Natural killer cell treated with Interleukin-12 subunit alpha and Interleukin-12 subunit beta and Interleukin-15 and Interleukin-18, amount 100 ng/mL, for 72 hours (primary cell): ENCODE data around the gene VPS29. TPM values are rescaled to one million over a fixed set of nuclear protein-coding genes. Genes with fewer than 3 reads are reported as not detected.
"Not testable (repeated sequence)": the region's sequence is repeated elsewhere in the genome, so short reads cannot be mapped to it uniquely, and the experiment has no call there.

Experiments
- ATAC-seq, 2 donors: fragments of 150-1000 bp; cut with Tn5 transposase in 1 of 2; sonication (Bioruptor Pico), chemical (Tn5 transposase) in 1 of 2; 2 replicates each; pipeline ENCODE4 v1.10.0; 2021
- DNase-seq: peaks from one replicate; pipeline ENCODE4 v3.0.0; 2022; ENCODE audit warnings: low spot score
- H3K27ac Mint-ChIP-seq, 2 donors: 1 replicate in 1 of 2; 2 replicates in 1 of 2; pipeline ENCODE4 v1.8.0; 2022; ENCODE audit warnings: mixed read lengths in 2 of 2, mild to moderate bottlenecking in 1 of 2, moderate library complexity in 1 of 2
- H3K27me3 Mint-ChIP-seq, 2 donors: 1 replicate in 1 of 2; 2 replicates in 1 of 2; pipeline ENCODE4 v1.8.0; 2022; ENCODE audit warnings: mixed read lengths in 2 of 2
- H3K36me3 Mint-ChIP-seq: one replicate; pipeline ENCODE4 v1.8.0; 2022; ENCODE audit warnings: mixed read lengths
- H3K4me1 Mint-ChIP-seq, 2 donors: 1 replicate in 1 of 2; 2 replicates in 1 of 2; pipeline ENCODE4 v1.8.0; 2022; ENCODE audit warnings: low read depth in 2 of 2, mixed read lengths in 2 of 2, mild to moderate bottlenecking in 1 of 2
- H3K4me3 Mint-ChIP-seq: one replicate; pipeline ENCODE4 v1.8.0; 2022; ENCODE audit warnings: mixed read lengths
- H3K9me3 Mint-ChIP-seq: 2 replicates; pipeline ENCODE4 v1.8.0; 2022; ENCODE audit warnings: mixed read lengths
- total RNA-seq, 2 donors: library from RNA; stranded (reverse); gene quantifications; one replicate each; pipeline ENCODE4 v1.2.3, GENCODE V29; 2022

VPS29 gene
- 100 to 1,000 TPM; 105 to 120 TPM for total RNA-seq

DNA sequence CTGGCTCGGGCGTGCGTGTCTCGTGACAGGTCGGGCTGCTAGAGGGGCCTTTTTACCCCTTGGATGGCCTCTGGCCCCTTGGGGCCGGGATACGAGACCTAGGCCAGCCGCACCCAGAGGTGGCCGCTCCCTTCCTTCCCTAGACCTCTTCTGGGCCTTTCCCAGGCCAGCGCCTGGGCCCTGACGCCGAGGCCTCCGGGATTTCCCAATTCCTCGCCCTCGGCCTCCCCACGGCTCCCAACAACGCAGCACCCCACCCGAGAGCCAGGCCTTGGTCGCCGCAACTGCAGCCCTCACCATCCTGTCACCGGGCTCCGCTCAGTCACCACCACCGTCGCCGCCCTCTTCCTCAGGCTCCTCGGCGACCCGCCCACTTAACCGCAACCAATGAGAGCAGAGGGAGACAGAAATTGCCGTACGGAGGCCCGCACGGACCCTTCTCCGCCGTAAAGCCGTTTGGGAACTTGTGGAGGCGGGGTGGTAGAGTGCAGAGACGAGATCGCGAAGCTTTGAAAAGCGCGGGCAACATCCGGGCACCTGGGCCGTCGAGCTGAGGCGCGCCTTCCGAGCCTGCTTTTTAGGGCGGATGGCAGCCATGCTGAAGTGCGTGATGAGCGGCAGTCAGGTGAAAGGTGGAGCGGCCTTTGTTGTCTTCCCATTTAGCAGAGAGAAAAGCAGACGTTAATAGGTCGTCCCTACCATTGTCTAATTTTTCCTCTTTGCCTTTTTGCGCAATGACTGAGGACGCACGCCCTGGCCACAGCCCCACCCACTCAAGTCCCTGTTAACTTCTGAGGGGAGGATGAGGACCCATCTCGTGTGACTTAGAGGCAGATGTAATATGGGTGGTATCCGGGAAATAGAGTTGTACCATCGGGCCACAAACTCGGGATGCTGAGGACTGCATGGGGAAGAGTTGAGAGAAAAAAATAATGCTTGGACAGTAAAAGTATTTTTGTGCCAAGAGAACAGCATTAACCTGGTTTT, at the start of gene VPS29, which contains the start of gene RAD9B:
VPS29 (minus strand) TSS at position 360 of the 987 bp plus-strand sequence; CDS start at position 300, 60 bp downstream.
RAD9B (plus strand) TSS at position 580 of the 987 bp plus-strand sequence; CDS start at position 587, 7 bp downstream.
- H3K4me1 Mint-ChIP-seq, result peaks cover 17 to 25% of the 10 kb centered on the region in 2 donors
- H3K27ac Mint-ChIP-seq, result peak within 1 kb of the TSS; percentile 90 to 94
- ATAC-seq (peak; percentile 99), DNase-seq (peak; percentile 99)
- H3K27me3 Mint-ChIP-seq, result no peaks in the 10 kb centered on the region
- H3K4me3 Mint-ChIP-seq, result peak within 1 kb of the TSS; percentile 90
- no peaks in the 10 kb centered on the region for H3K9me3 Mint-ChIP-seq
- H3K36me3 Mint-ChIP-seq, result peaks cover 10% of the 10 kb centered on the region

DNA sequence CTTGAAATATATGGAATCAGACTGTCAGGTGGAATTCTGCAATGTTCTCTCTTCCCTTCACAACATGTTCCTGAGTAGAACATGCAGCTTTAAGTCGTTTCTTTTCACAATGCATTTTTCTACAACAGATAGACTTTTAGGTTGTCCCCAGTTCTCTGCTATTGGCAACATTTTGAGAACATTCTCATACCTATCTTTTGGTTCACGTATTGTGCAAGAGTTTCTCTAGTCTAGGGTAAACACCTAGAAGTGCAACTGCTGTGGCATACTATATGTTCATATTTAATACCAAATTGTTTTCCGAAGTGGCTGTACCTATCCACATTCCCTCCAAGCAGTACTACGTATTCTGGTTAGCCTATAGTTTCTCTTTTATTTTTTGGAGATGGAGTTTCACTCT, 49.1 kb upstream of the VPS29 start:
- Mint-ChIP-seq H3K4me1 (peaks cover 42 to 46% of the 10 kb centered on the region in 2 donors), H3K36me3 (peaks cover 6% of the 10 kb centered on the region)

DNA sequence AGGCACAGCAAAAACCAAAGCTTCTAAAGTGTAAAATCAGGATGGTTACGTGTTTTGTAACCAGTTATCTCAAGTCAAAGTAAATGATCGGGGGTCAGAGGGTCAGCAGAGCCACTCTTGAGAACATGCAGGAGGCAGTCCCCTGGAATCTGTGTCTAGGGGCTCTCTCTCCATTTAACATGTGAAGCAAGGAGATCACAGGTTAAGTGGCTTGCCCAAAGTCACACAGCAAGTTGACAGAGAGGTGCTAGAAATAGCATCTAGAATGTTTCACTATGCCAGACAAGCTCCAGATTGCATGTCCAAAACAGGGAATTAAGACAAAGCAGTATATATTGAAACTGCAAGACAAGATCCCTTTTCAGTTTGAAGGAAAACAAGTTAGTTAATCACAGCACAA, 47.8 kb upstream of the VPS29 start:
- no peaks in the 10 kb centered on the region for H3K27me3 Mint-ChIP-seq
- DNase-seq, result no peak
- no peak for ATAC-seq
- peaks cover 29 to 43% of the 10 kb centered on the region in 2 donors for H3K4me1 Mint-ChIP-seq
- peaks cover 6% of the 10 kb centered on the region for H3K36me3 Mint-ChIP-seq
- no peak overlapping the region for H3K4me3 Mint-ChIP-seq
- peak overlapping the region in 1 of 2 donors; percentile 63 for H3K27ac Mint-ChIP-seq
- no peaks in the 10 kb centered on the region for H3K9me3 Mint-ChIP-seq

More for the DNA sequence above, 49.1 kb upstream of the VPS29 start:
- ATAC-seq, result no peak
- DNase-seq, result no peak
- no peak overlapping the region for H3K4me3 Mint-ChIP-seq
- no peaks in the 10 kb centered on the region for H3K27me3 Mint-ChIP-seq
- no peaks in the 10 kb centered on the region for H3K9me3 Mint-ChIP-seq
- peak overlapping the region in 1 of 2 donors; percentile 63 for H3K27ac Mint-ChIP-seq

DNA sequence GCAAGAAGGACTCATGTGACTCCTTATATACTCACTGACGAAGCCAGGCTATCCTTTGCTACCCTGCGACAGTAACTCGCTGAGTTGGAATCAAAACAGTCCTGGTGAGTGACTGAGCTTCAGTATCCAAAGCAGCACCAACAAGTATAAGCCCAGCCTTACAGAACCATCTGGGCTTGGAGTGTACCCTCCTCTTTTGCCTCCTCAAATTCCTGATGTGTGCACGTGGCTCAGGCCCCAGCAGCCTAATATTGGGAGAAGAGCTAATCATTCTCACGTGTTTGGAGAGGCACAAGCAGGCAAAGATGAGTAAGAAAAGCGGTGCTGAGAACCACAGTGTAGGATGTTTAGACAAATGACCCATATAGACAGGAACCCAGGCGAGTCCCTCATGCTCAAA, 46.8 kb upstream of the VPS29 start:
- ATAC-seq (no peak), DNase-seq (no peak)
- H3K4me3 Mint-ChIP-seq, result no peak overlapping the region
- H3K4me1 Mint-ChIP-seq, result peaks cover 30 to 44% of the 10 kb centered on the region in 2 donors
- peaks cover 6% of the 10 kb centered on the region for H3K36me3 Mint-ChIP-seq
- H3K27me3 Mint-ChIP-seq, result no peaks in the 10 kb centered on the region
- H3K27ac Mint-ChIP-seq, result peak overlapping the region in 1 of 2 donors; percentile 34
- no peaks in the 10 kb centered on the region for H3K9me3 Mint-ChIP-seq

DNA sequence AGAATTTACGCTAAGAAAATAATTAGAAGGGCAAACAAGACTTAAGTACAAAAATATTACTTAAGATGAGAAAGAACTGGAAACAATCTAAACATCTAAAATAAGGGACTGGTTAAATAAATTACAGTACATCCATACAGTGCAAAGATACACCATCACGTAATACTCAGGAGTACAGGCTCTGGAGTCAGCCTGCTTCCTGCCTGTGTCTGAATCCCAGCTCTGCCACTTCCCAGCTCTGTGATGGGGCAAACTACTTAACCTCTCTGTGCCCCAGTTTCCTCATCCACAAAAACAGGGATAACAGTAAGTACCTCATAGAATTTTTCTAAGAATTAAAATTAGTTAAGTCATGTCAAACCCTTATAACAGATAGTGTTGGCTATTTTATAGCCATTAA, 45.2 kb upstream of the VPS29 start:
- Mint-ChIP-seq H3K4me3 (no peak overlapping the region), H3K27ac (peak overlapping the region in 1 of 2 donors; percentile 65), H3K36me3 (peaks cover 5% of the 10 kb centered on the region), H3K9me3 (no peaks in the 10 kb centered on the region), H3K27me3 (no peaks in the 10 kb centered on the region), H3K4me1 (peaks cover 37 to 47% of the 10 kb centered on the region in 2 donors)
- ATAC-seq, result no peak
- DNase-seq, result no peak

DNA sequence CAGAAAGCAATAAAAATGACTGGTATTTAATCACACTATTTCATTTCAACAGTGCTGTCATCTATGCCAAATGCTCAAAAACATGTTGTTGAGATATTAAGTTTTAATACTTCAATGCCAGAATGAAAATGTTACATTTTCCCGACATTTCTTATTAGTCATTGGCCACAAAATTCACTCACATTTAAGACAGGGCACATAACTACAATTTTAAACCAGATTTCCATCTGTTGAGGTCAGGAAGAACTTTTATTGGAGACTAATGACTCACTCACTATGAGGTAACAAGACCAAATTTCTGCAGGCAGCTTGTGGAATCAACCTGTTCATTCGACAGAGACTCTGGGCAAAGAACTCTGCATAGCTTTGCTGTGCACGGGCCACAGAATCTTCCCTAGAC, 44.4 kb upstream of the VPS29 start:
- Mint-ChIP-seq H3K36me3 (no peaks in the 10 kb centered on the region), H3K27me3 (no peaks in the 10 kb centered on the region), H3K27ac (peak overlapping the region in 1 of 2 donors; percentile 65), H3K4me3 (no peak overlapping the region), H3K4me1 (peaks cover 34 to 43% of the 10 kb centered on the region in 2 donors), H3K9me3 (no peaks in the 10 kb centered on the region)
- DNase-seq (no peak), ATAC-seq (no peak)

DNA sequence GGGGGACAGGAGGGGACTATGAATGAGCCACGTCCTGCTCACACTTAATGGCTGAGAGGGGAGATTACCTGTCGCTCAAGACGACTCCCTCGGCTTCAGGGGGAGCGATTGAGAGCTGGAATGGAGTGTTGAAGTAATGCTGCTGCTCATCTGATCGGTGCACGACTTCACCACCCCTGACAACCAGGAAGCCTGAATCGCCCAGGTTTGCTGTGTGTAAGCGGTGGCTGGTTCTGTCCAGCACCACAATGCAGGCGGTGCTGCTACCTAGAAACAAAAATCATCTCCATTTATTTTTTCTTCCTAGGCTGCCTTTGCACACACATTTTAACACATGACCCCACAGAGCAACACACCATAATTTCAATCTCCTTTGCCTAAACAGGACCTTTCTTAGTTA, 43.9 kb upstream of the VPS29 start:
- H3K4me1 Mint-ChIP-seq, result peaks cover 34 to 41% of the 10 kb centered on the region in 2 donors
- no peaks in the 10 kb centered on the region for H3K36me3 Mint-ChIP-seq
- no peaks in the 10 kb centered on the region for H3K9me3 Mint-ChIP-seq
- no peak for ATAC-seq
- no peak for DNase-seq
- no peaks in the 10 kb centered on the region for H3K27me3 Mint-ChIP-seq
- no peak overlapping the region for H3K4me3 Mint-ChIP-seq
- H3K27ac Mint-ChIP-seq, result peak overlapping the region in 1 of 2 donors; percentile 65

DNA sequence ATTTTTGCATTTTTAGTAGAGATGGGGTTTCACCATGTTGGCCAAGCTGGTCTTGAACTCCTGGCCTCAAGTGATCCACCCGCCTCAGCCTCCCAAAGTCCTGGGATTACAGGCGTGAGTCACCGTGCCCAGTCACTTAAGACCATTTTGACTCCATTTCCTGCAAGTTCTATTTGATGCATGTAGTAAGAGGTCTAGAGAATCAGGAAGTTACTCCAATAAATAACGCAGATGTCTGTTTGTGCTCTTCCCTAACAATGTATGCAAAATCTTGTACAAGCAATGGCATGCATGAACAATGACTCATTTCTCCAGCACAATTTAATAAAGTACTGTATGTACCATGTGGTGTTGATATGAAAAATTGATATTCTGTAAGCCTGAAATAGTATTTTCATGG, 43.3 kb upstream of the VPS29 start:
- H3K27ac Mint-ChIP-seq, result peak overlapping the region in 1 of 2 donors; percentile 65
- H3K36me3 Mint-ChIP-seq, H3K4me3 Mint-ChIP-seq, H3K9me3 Mint-ChIP-seq, H3K27me3 Mint-ChIP-seq, DNase-seq, ATAC-seq: not testable (repeated sequence)
- H3K4me1 Mint-ChIP-seq, result peaks cover 34 to 39% of the 10 kb centered on the region in 2 donors

DNA sequence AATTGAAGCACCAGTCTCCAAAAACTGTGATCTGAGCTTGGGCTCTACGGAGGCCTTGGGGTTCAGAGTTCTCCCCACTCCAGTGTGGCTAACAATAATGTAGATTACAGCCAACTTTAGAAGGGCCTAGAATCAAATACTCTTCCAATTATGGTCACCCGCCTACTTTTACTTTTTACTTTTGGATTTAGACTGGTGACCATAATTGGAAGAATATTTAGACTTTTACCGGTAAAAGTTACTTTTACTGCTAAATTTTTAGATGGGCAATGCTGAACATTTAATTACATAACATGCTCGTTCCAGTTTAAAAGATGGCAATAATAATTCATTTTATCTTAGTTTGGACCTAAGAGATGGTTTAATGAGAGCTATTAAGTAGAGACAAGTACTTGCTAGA, 42.1 kb upstream of the VPS29 start:
- Mint-ChIP-seq H3K27me3 (no peaks in the 10 kb centered on the region), H3K36me3 (peaks cover 1% of the 10 kb centered on the region), H3K4me3 (no peak overlapping the region), H3K4me1 (peaks cover 30 to 32% of the 10 kb centered on the region in 2 donors), H3K9me3 (no peaks in the 10 kb centered on the region), H3K27ac (peak overlapping the region in 1 of 2 donors; percentile 40)
- DNase-seq, result no peak
- no peak for ATAC-seq

DNA sequence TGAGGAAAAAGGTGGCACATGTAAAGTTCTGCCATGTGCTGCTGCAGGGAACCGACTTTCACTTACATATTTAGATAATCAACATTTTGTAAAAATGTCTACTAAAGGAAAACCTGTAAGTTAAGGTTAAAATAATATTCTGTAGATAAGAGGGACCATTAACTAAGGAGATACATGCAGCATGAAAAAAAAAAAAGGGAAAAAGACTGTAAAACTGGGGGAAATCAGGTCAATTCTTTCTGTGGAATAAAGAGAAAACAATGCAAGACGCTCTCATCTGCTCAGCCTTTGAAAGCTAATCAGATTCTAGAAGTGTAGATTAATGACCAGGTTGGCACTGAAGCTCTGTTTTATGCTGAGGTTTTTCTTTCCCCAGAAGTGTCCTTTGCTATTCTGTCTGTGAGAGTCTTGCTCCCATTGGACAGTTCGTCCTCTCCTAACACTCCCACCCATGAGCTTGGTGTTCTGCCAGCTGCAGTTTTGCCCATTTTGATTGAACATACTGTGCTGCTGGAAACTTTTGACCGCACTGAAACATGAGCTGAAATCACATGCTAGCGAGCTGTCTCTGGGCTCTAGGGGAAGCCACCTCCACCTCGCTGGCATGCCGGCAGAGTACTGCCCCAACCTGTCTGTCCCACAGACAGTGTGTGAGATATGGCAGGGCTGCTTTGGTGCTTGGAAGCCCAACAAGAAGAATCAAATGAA, 41.5 kb upstream of the VPS29 start:
- H3K27me3 Mint-ChIP-seq, result no peaks in the 10 kb centered on the region
- peak overlapping the region; percentile 40 to 84 for H3K27ac Mint-ChIP-seq
- peaks cover 28 to 31% of the 10 kb centered on the region in 2 donors for H3K4me1 Mint-ChIP-seq
- no peak for ATAC-seq
- no peak for DNase-seq
- H3K36me3 Mint-ChIP-seq, result peaks cover 7% of the 10 kb centered on the region
- H3K4me3 Mint-ChIP-seq, result no peak overlapping the region
- H3K9me3 Mint-ChIP-seq, result no peaks in the 10 kb centered on the region

DNA sequence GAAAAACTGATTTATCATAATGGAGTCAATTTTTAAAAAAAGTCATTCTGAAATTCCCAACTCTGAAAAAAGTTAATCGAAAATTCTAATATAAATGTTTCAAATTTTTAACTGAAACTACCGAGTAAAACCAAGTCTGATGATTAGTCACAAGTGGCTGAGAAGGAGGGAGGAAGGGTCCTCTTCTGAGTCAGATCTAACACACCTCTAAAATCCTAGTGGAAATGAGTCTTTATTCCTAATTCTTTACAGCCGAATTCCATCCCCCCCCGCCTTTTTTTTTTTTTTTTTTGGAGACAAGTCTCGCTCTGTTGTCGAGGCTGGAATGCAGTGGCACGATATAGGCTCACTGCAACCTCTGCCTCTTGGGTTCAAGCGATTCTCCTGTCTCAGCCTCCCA, 38.1 kb upstream of the VPS29 start:
- ATAC-seq, result no peak
- Mint-ChIP-seq H3K27me3 (no peaks in the 10 kb centered on the region), H3K9me3 (no peaks in the 10 kb centered on the region), H3K4me3 (no peak overlapping the region), H3K4me1 (peaks cover 21 to 23% of the 10 kb centered on the region in 2 donors), H3K27ac (no peak overlapping the region), H3K36me3 (peaks cover 13% of the 10 kb centered on the region)
- no peak for DNase-seq

DNA sequence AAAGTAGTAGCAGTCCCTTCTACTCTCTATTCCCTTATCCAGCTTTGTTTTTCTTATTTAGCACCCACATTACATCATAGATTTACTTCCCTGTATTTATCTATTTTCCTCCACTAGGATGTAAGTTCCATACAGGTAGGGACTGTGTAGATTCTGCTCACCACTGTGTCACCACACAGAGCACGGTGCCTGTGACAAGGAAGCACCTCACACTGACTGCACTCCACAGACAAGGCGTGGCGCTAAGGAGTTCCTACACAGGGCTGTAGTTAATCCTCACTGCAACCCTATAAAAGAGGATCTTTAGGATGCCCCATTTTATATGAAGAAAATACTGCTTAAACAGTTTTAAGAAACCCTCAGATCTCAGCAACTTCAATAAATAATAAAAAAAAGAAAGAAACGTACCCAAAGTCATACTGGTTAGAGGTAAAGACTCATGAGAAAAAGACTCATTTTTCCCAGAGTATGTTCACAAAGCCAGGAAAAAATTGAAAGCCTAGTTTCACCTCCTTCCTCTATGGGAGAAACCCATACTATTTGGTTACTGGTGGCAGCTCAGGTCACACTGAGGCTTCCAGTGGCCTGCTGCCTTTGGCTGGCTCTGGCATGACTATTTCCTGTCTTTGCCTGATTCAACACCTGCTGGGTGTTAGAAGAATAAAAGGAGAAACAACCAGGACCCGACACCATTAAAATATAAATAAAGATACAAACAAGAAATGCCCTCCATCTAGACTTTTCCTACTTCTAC, 37.1 kb upstream of the VPS29 start:
- Mint-ChIP-seq H3K9me3 (no peaks in the 10 kb centered on the region), H3K27me3 (no peaks in the 10 kb centered on the region), H3K27ac (peak overlapping the region; percentile 5 to 55), H3K4me3 (no peak overlapping the region), H3K4me1 (peaks cover 21 to 23% of the 10 kb centered on the region in 2 donors), H3K36me3 (peaks cover 13% of the 10 kb centered on the region)
- no peak for DNase-seq
- ATAC-seq, result no peak
